Pancreas (tissue), 10 donors: ENCODE measurements around the gene OSTC. TPM values are rescaled to one million over a fixed set of nuclear protein-coding genes. Genes with fewer than 3 reads are reported as not detected.

Experiments used
- ATAC-seq, 4 donors: fragments of 200-7000 bp; cut with Tn5 transposase; one replicate each; pipeline versions ENCODE4 v1.8.0 to v1.9.1; 2020; ENCODE audit warnings: mild to moderate bottlenecking in 4 of 4, moderate library complexity in 4 of 4
- DNase-seq, 6 donors: peaks; one replicate each; pipeline ENCODE4 v3.0.0-alpha.2; 2020
- FAIRE-seq: peaks from 2 replicates; lab custom pipeline; 2012; peaks lifted over from hg19 to GRCh38; lab: Jason Lieb, UNC
- H3K27ac ChIP-seq, 4 donors: fragments of 200-600 bp; sonication (generic); 1 replicate in 3 of 4; 2 replicates in 1 of 4; pipeline versions ENCODE4 v1.5.0 to v1.8.0; 2020
- H3K27me3 ChIP-seq, 4 donors: fragments of 200-600 bp; one replicate each; pipeline ENCODE4 v1.8.0; 2021
- H3K36me3 ChIP-seq, 3 donors: fragments of 200-600 bp; sonication (generic) in 1 of 3; one replicate each; pipeline versions ENCODE4 v1.5.0 to v1.8.0; 2020 to 2021
- H3K4me1 ChIP-seq, 3 donors: fragments of 200-600 bp; one replicate each; pipeline ENCODE4 v1.8.0; 2021
- H3K4me3 ChIP-seq, 4 donors: fragments of 200-600 bp; sonication (generic) in 2 of 4; one replicate each; pipeline versions ENCODE4 v1.5.0 to v1.8.0; 2020 to 2021
- H3K9me3 ChIP-seq, 4 donors: fragments of 200-600 bp; one replicate each; pipeline ENCODE4 v1.8.0; 2021
- WGBS, 2 donors: extraction: QIAGEN DNeasy Blood & Tissue Kit; methylation state at CpG; one replicate each; pipeline ENCODE4 v1.1.7; 2013; 5-methylcytosine and 5-hydroxymethylcytosine counted together
- intact Hi-C, 3 donors: fragments of 100-400 bp; cut with DNase I; formaldehyde crosslinking; loops; one replicate each; pipeline versions ENCODE4 v1.11.1 to v1.14.2; 2022
- polyA plus RNA-seq, 2 donors: library from polyadenylated mRNA; stranded (reverse); fragments of 200-250 nt; gene quantifications; one replicate each; pipeline ENCODE4 v1.2.3, GENCODE V29; 2013
- total RNA-seq, 6 donors: library from RNA; stranded (reverse); fragmentation: NEBNext Ultra II Directional in 4 of 6; extraction: Animal tissue kit (Norgen Biotek cat#: 25700) in 4 of 6; gene quantifications; one replicate each; pipeline versions ENCODE4 v1.2.1 to v1.2.4, GENCODE V29; 2021 to 2023
- TF ChIP-seq, protein P1 (sequence below), 4 donors: fragments of 200-600 bp; sonication (generic) in 3 of 4; IDR thresholded peaks; one replicate each; pipeline versions ENCODE4 v1.5.0 to v1.8.0; 2021; ENCODE audit warnings: antibody characterized with exemption in 4 of 4
- donor health status: healthy with polysubstance abuse.
- donor health status: DM: no; HTN: no; CAD: no; lungs with moderate emphysema.
- donor health status: DM: no; HTN: no; CAD: no.
- donor health status: control.
- donor health status: control.
- donor health status: Bipolar disorder and iron deficiency.
- donor health status: DM: yes; HTN: yes; CAD: no.
- donor health status: DM: no; HTN: no; CAD: no.
- donor health status: DM: no; HTN: no; CAD: no.
- donor health status: DM: yes; HTN: yes; CAD: no.

OSTC gene
- total and polyA plus RNA-seq, 8 donors = 38.1 to 75.4 (median 60.6) TPM

DNA sequence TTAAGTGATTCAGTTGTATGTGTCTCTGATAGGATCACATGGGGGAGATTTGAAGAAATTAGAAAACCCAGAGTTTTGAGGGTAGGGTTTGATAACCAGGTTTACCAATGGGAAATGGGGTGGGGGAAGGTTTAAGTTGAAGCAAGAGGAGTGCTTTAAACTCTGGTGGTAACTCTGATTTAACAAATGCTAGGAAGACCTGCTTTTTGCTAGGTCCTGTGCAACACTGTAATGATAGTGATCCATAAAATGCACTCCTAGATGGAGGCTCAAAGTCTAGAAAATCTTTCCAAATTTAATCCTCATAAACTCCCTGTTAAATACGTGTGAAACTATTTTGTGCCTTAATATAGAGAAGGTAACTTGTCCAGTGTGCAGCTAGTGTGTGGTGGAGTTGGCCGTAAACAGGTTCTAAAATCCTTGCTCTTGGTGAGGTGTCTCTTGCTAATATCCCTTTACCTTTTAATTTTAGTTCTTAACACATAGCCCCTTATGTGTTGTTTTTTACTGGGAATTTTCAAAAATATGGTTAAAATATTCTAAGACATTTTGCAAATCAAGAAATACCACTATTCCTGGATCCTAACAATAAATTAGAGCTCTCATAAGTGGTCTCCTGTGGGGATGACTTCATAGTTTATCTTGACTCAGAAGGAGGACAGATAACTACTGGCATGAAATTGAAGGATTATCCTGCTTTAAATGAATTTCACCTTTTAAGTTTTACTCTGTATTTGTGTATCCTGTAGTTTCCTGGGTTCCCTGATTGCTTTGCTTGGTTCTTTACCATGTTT is 25.9 kb upstream of the OSTC start:
- no peak for ATAC-seq
- no peak overlapping the region for H3K4me3 ChIP-seq
- TF ChIP-seq, protein P1, sequence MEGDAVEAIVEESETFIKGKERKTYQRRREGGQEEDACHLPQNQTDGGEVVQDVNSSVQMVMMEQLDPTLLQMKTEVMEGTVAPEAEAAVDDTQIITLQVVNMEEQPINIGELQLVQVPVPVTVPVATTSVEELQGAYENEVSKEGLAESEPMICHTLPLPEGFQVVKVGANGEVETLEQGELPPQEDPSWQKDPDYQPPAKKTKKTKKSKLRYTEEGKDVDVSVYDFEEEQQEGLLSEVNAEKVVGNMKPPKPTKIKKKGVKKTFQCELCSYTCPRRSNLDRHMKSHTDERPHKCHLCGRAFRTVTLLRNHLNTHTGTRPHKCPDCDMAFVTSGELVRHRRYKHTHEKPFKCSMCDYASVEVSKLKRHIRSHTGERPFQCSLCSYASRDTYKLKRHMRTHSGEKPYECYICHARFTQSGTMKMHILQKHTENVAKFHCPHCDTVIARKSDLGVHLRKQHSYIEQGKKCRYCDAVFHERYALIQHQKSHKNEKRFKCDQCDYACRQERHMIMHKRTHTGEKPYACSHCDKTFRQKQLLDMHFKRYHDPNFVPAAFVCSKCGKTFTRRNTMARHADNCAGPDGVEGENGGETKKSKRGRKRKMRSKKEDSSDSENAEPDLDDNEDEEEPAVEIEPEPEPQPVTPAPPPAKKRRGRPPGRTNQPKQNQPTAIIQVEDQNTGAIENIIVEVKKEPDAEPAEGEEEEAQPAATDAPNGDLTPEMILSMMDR (IDR thresholded peaks at IDR 0.05) = no peak
- WGBS, 2 donors = 55 to 64% methylated on average over 2 of the region's 2 CpGs
- DNase-seq = no peak
- H3K36me3 ChIP-seq = peaks cover 3 to 60% (median 30%) of the 10 kb centered on the region in 3 donors
- H3K27me3 ChIP-seq = no peaks in the 10 kb centered on the region
- intact Hi-C loops = no loop called here
- H3K4me1 ChIP-seq = peaks cover 4 to 29% (median 16%) of the 10 kb centered on the region in 3 donors
- no peak for FAIRE-seq
- H3K27ac ChIP-seq = no peak overlapping the region
- H3K9me3 ChIP-seq = no peaks in the 10 kb centered on the region

DNA sequence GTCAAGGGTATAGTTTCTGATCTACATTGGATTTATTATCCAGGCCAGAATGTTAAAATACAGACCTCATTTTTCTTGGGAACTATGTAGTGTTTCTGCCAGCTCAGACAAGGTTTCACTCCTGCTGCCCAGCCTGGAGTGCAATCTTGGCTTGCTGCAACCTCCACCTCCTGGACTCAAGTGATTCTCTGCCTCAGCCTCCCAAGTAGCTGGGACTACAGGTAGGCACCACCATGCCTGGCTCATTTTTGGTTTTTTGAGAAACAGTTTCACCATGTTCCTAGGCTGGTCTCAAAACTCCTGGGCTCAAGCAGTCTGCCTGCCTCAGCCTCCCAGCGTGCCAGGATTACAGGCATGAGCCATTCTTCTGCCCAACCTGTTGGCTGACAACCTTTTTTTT is 24.3 kb upstream of the OSTC start:
- FAIRE-seq (no peak), ATAC-seq (no peak), DNase-seq (no peak)
- no peak overlapping the region for H3K4me3 ChIP-seq
- TF ChIP-seq, protein P1 (IDR thresholded peaks at IDR 0.05) = no peak
- H3K27ac ChIP-seq = no peak overlapping the region
- no peaks in the 10 kb centered on the region for H3K9me3 ChIP-seq
- H3K27me3 ChIP-seq = no peaks in the 10 kb centered on the region
- peaks cover 3 to 66% (median 42%) of the 10 kb centered on the region in 3 donors for H3K36me3 ChIP-seq
- WGBS, 2 donors = 100% methylated on average over 1 of the region's 1 CpG
- peaks cover 0 to 24% (median 16%) of the 10 kb centered on the region in 3 donors for H3K4me1 ChIP-seq
- intact Hi-C loops = no loop called here

GRCh38 chr4:108628411-108628810 is 22.0 kb upstream of the OSTC start:
- H3K9me3 ChIP-seq = no peaks in the 10 kb centered on the region
- no peaks in the 10 kb centered on the region for H3K27me3 ChIP-seq
- no peak overlapping the region for H3K4me3 ChIP-seq
- H3K36me3 ChIP-seq = peaks cover 8 to 69% (median 41%) of the 10 kb centered on the region in 3 donors
- intact Hi-C loops = no loop called here
- ATAC-seq (no peak), FAIRE-seq (no peak), DNase-seq (no peak)
- TF ChIP-seq, protein P1 (IDR thresholded peaks at IDR 0.05) = no peak
- H3K27ac ChIP-seq = no peak overlapping the region
- H3K4me1 ChIP-seq = peaks cover 0 to 3% (median 0%) of the 10 kb centered on the region in 3 donors

- no peak for FAIRE-seq
- Histone ChIP-seq H3K4me3 (no peak overlapping the region), H3K27ac (no peak overlapping the region), H3K27me3 (no peaks in the 10 kb centered on the region), H3K4me1 (peaks cover 0 to 4% (median 0%) of the 10 kb centered on the region in 3 donors), H3K9me3 (no peaks in the 10 kb centered on the region), H3K36me3 (peaks cover 5 to 54% (median 16%) of the 10 kb centered on the region in 3 donors)
- WGBS, 2 donors = 85 to 88% methylated on average over 8 of the region's 8 CpGs
- TF ChIP-seq, protein P1 (IDR thresholded peaks at IDR 0.05) = no peak
- no peak for DNase-seq
- peak in 1 of 4 donors; percentile 8 for ATAC-seq
- intact Hi-C loops = no loop called here
These were observed 15.2 kb upstream of the OSTC start for GRCh38 chr4:108635070-108635655.

DNA sequence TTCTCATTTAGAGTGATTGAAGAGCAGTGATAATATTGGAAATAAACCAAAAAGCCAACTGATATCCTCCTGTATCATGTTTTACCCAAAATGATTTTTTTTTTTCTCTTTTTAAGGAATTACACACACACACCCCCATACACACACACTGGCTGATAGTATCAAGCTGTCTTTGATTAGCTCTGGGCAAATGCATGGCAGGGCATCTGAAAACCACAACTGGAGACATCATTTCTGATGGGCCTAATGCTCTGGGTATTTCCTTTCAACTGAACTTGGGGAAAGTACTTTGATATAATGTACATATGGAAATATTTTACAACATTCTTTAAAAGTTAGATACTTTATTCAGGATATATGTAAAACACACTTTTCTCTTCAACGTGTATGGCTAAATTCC is 14.2 kb upstream of the OSTC start:
- WGBS, 2 donors = 76 to 84% methylated on average over 1 of the region's 1 CpG
- DNase-seq (no peak), FAIRE-seq (no peak), ATAC-seq (no peak)
- intact Hi-C loops = no loop called here
- Histone ChIP-seq H3K27me3 (no peaks in the 10 kb centered on the region), H3K4me3 (no peak overlapping the region), H3K27ac (no peak overlapping the region), H3K9me3 (no peaks in the 10 kb centered on the region), H3K36me3 (peaks cover 4 to 47% (median 7%) of the 10 kb centered on the region in 3 donors), H3K4me1 (peaks cover 0 to 4% (median 0%) of the 10 kb centered on the region in 3 donors)
- TF ChIP-seq, protein P1 (IDR thresholded peaks at IDR 0.05) = no peak
